GM21515 (cell line): ENCODE data around the gene COPZ2.
"Not testable (repeated sequence)": the region's sequence is repeated elsewhere in the genome, so short reads cannot be mapped to it uniquely, and the experiment has no call there.

Experiments
- ATAC-seq: cut with Tn5 transposase; IDR thresholded peaks from one replicate; pipeline ENCODE4 v1.9.1; 2021; ENCODE audit not compliant: unreplicated experiment

Gene COPZ2

GRCh38 chr17:48031966-48032365 is 5.6 kb downstream of the COPZ2 start:
- ATAC-seq: no peak

- ATAC-seq: no peak
Measured at GRCh38 chr17:48030531-48030930, 7.1 kb downstream of the COPZ2 start.

GRCh38 chr17:48028736-48029135 is 8.9 kb downstream of the COPZ2 start:
- no peak for ATAC-seq

- no peak for ATAC-seq
Measured at GRCh38 chr17:48027322-48027981, 10.1 kb downstream of the COPZ2 start.

- ATAC-seq: peak; percentile 35
Measured at GRCh38 chr17:48026502-48027321, 10.9 kb downstream of the COPZ2 start.

GRCh38 chr17:48025904-48026501 is 11.6 kb downstream of the COPZ2 start:
- no peak for ATAC-seq

- ATAC-seq: peak; percentile 89
Measured at GRCh38 chr17:48025040-48025903, 12.3 kb downstream of the COPZ2 start.

- ATAC-seq: no peak
Measured at GRCh38 chr17:48024149-48025039, 13.2 kb downstream of the COPZ2 start.

- no peak for ATAC-seq
Measured at GRCh38 chr17:48023400-48024148, 14.0 kb downstream of the COPZ2 start.

GRCh38 chr17:48022901-48023300 is 14.7 kb downstream of the COPZ2 start:
- ATAC-seq: no peak

- ATAC-seq: no peak
Measured at GRCh38 chr17:48021934-48022333, 15.7 kb downstream of the COPZ2 start.

GRCh38 chr17:48017817-48018158 is 19.8 kb downstream of the COPZ2 start:
- ATAC-seq: not testable (repeated sequence)

- no peak for ATAC-seq
Measured at GRCh38 chr17:48016112-48016511, 21.5 kb downstream of the COPZ2 start.

GRCh38 chr17:48014595-48015111 is 22.9 kb downstream of the COPZ2 start:
- no peak for ATAC-seq

GRCh38 chr17:48013876-48014594 is 23.6 kb downstream of the COPZ2 start:
- no peak for ATAC-seq

- no peak for ATAC-seq
Measured at GRCh38 chr17:48012654-48013053, 24.9 kb downstream of the COPZ2 start.

- no peak for ATAC-seq
Measured at GRCh38 chr17:48012151-48012520, 25.5 kb downstream of the COPZ2 start.

GRCh38 chr17:48011405-48012150 is 26.0 kb downstream of the COPZ2 start:
- ATAC-seq: no peak
